Parathyroid adenoma (tissue), 2 donors: Measurements from ENCODE around the gene HOXC11.

Experiments
- H2AFZ ChIP-seq: fragments of 300-600 bp; sonication (generic); one replicate; pipeline ENCODE4 v1.7.0; 2017; ENCODE audit warnings: antibody characterized with exemption, mild to moderate bottlenecking
- H3K27ac ChIP-seq: fragments of 300-600 bp; sonication (generic); one replicate; pipeline ENCODE4 v1.7.0; 2017
- H3K27me3 ChIP-seq: fragments of 300-600 bp; sonication (generic); one replicate; pipeline ENCODE4 v1.7.0; 2017; ENCODE audit warnings: low read length; ENCODE audit not compliant: control insufficient read depth, insufficient read depth
- H3K36me3 ChIP-seq: fragments of 300-600 bp; sonication (generic); one replicate; pipeline ENCODE4 v1.7.0; 2017; ENCODE audit warnings: low read length; ENCODE audit not compliant: control insufficient read depth, insufficient read depth
- H3K4me1 ChIP-seq: fragments of 300-600 bp; sonication (generic); one replicate; pipeline ENCODE4 v1.7.0; 2017; ENCODE audit warnings: control low read depth
- H3K4me2 ChIP-seq: fragments of 300-600 bp; sonication (generic); one replicate; pipeline ENCODE4 v1.7.0; 2017; ENCODE audit warnings: low read length
- H3K4me3 ChIP-seq: fragments of 300-600 bp; sonication (generic); one replicate; pipeline ENCODE4 v1.7.0; 2017; ENCODE audit warnings: low read depth, low read length
- H3K79me2 ChIP-seq: fragments of 300-600 bp; sonication (generic); one replicate; pipeline ENCODE4 v1.7.0; 2017; ENCODE audit warnings: control low read depth
- H3K9ac ChIP-seq: fragments of 300-600 bp; sonication (generic); one replicate; pipeline ENCODE4 v1.7.0; 2017; ENCODE audit warnings: mild to moderate bottlenecking
- H3K9me3 ChIP-seq: fragments of 300-600 bp; sonication (generic); one replicate; pipeline ENCODE4 v1.7.0; 2017; ENCODE audit warnings: low read length; ENCODE audit not compliant: control insufficient read depth
- CTCF ChIP-seq: fragments of 300-600 bp; sonication (generic); IDR thresholded peaks from one replicate; pipeline ENCODE4 v1.7.0; 2017; ENCODE audit warnings: antibody characterized with exemption, mild to moderate bottlenecking
- donor health status: primary hyperparathyroidism.

HOXC11 gene

GRCh38 chr12:53997204-53998109 lies 24.5 kb downstream of the HOXC11 start:
- no peak overlapping the region for H3K9ac ChIP-seq
- no peaks in the 10 kb centered on the region for H3K4me1 ChIP-seq
- H3K27ac ChIP-seq: no peak overlapping the region
- H3K4me3 ChIP-seq: no peak overlapping the region
- no peak overlapping the region for H3K4me2 ChIP-seq
- H2AFZ ChIP-seq: no peak overlapping the region
- H3K27me3 ChIP-seq: peaks cover 43% of the 10 kb centered on the region
- no peaks in the 10 kb centered on the region for H3K79me2 ChIP-seq
- no peaks in the 10 kb centered on the region for H3K36me3 ChIP-seq
- no peak for TF ChIP-seq CTCF
- no peaks in the 10 kb centered on the region for H3K9me3 ChIP-seq

GRCh38 chr12:53998110-53998899 lies 25.4 kb downstream of the HOXC11 start:
- no peak for TF ChIP-seq CTCF

GRCh38 chr12:53998900-53999236 lies 25.9 kb downstream of the HOXC11 start:
- no peak overlapping the region for H3K4me2 ChIP-seq
- H3K36me3 ChIP-seq: no peaks in the 10 kb centered on the region
- no peak overlapping the region for H2AFZ ChIP-seq
- H3K79me2 ChIP-seq: no peaks in the 10 kb centered on the region
- H3K4me3 ChIP-seq: no peak overlapping the region
- H3K27ac ChIP-seq: no peak overlapping the region
- H3K9me3 ChIP-seq: no peaks in the 10 kb centered on the region
- no peak for TF ChIP-seq CTCF
- H3K9ac ChIP-seq: no peak overlapping the region
- H3K4me1 ChIP-seq: no peaks in the 10 kb centered on the region
- H3K27me3 ChIP-seq: peaks cover 36% of the 10 kb centered on the region

More at GRCh38 chr12:53998110-53998899, 25.4 kb downstream of the HOXC11 start:
- Histone ChIP-seq H3K79me2 (no peaks in the 10 kb centered on the region), H3K9ac (no peak overlapping the region), H3K9me3 (no peaks in the 10 kb centered on the region), H3K27ac (no peak overlapping the region), H3K4me1 (no peaks in the 10 kb centered on the region), H3K4me3 (no peak overlapping the region), H3K36me3 (no peaks in the 10 kb centered on the region), H3K27me3 (peaks cover 38% of the 10 kb centered on the region), H2AFZ (no peak overlapping the region), H3K4me2 (no peak overlapping the region)

- peak overlapping the region; percentile 36 for H3K4me3 ChIP-seq
- no peak overlapping the region for H3K9ac ChIP-seq
- no peaks in the 10 kb centered on the region for H3K36me3 ChIP-seq
- H3K27me3 ChIP-seq: peaks cover 39% of the 10 kb centered on the region
- no peak overlapping the region for H3K4me2 ChIP-seq
- TF ChIP-seq CTCF: no peak
- no peak overlapping the region for H3K27ac ChIP-seq
- H3K9me3 ChIP-seq: no peaks in the 10 kb centered on the region
- no peaks in the 10 kb centered on the region for H3K4me1 ChIP-seq
- no peaks in the 10 kb centered on the region for H3K79me2 ChIP-seq
- no peak overlapping the region for H2AFZ ChIP-seq
Observed at GRCh38 chr12:53999559-54000115, 26.7 kb downstream of the HOXC11 start.
